Fibroblast of lung (primary cell): ENCODE results near the gene PLEKHM1. TPM values are rescaled to one million over a fixed set of nuclear protein-coding genes. Genes with fewer than 3 reads are reported as not detected.

Experiments used
- DNase-seq, 2 donors: peaks; one replicate each; pipeline versions ENCODE4 v3.0.0 to v3.0.0-alpha.2; 2010; ENCODE audit warnings: low read depth in 2 of 2
- H2AFZ ChIP-seq: 2 replicates; pipeline ENCODE4 v1.5.1; 2012; ENCODE audit warnings: low read length, control low read depth, inconsistent platforms
- H3K27ac ChIP-seq: 2 replicates; pipeline ENCODE4 v1.5.1; 2011; ENCODE audit warnings: low read length, control low read depth; ENCODE audit not compliant: insufficient read depth
- H3K27me3 ChIP-seq: 2 replicates; pipeline ENCODE4 v1.5.1; 2011; ENCODE audit warnings: mild to moderate bottlenecking, low read length; ENCODE audit not compliant: control insufficient read depth, insufficient read depth
- H3K36me3 ChIP-seq: 2 replicates; pipeline ENCODE4 v1.5.1; 2011; ENCODE audit warnings: low read length; ENCODE audit not compliant: control insufficient read depth, insufficient read depth
- H3K4me1 ChIP-seq: 2 replicates; pipeline ENCODE4 v1.5.1; 2011; ENCODE audit warnings: low read length; ENCODE audit not compliant: control insufficient read depth, insufficient read depth; ENCODE audit errors: extremely low read depth
- H3K4me2 ChIP-seq: 2 replicates; pipeline ENCODE4 v1.5.1; 2011; ENCODE audit warnings: low read length, control low read depth; ENCODE audit not compliant: insufficient read depth; ENCODE audit errors: extremely low read depth
- H3K4me3 ChIP-seq, 4 experiments: fragments of 200-600 bp in 1 of 4; sonication (generic) in 1 of 4; replicated peaks in 1 of 4; 2 replicates each; pipeline ENCODE4 v1.5.1; 2011 to 2016; ENCODE audit warnings: low read length in 4 of 4, low read depth in 3 of 4, mild to moderate bottlenecking in 3 of 4, control low read depth in 2 of 4, inconsistent platforms in 1 of 4, mixed read lengths in 1 of 4; ENCODE audit not compliant: insufficient read depth in 1 of 4; ENCODE audit errors: control extremely low read depth in 1 of 4
- H3K79me2 ChIP-seq: 2 replicates; pipeline ENCODE4 v1.5.1; 2012; ENCODE audit warnings: mild to moderate bottlenecking, low read length, inconsistent platforms; ENCODE audit not compliant: control insufficient read depth, insufficient read depth
- H3K9ac ChIP-seq: 2 replicates; pipeline ENCODE4 v1.5.1; 2011; ENCODE audit warnings: mild to moderate bottlenecking, low read length, control low read depth; ENCODE audit not compliant: insufficient read depth
- H3K9me3 ChIP-seq: 2 replicates; pipeline ENCODE4 v1.5.1; 2012; ENCODE audit warnings: low read depth, low read length; ENCODE audit not compliant: control insufficient read depth, insufficient read depth
- H4K20me1 ChIP-seq: 2 replicates; pipeline ENCODE4 v1.5.1; 2011; ENCODE audit warnings: low read length; ENCODE audit not compliant: control insufficient read depth, insufficient read depth; ENCODE audit errors: extremely low read depth
- EZH2 ChIP-seq: IDR thresholded peaks from 2 replicates; pipeline ENCODE4 v1.5.1; 2012; ENCODE audit warnings: low read length, control low read depth, mild to moderate bottlenecking; ENCODE audit errors: missing control alignments
- polyA plus RNA-seq, 2 donors: library from polyadenylated mRNA; depleted of rRNA in 1 of 2; stranded (reverse) in 1 of 2; unstranded in 1 of 2; fragments of >200 nt; gene quantifications; 2 replicates each; pipeline ENCODE4 v1.2.1, GENCODE V29; 2011 to 2012; ENCODE audit warnings: missing spikeins in 1 of 2
- total RNA-seq: library from RNA; depleted of rRNA; stranded (reverse); fragments of >200 nt; gene quantifications from 2 replicates; pipeline ENCODE4 v1.2.1, GENCODE V29; 2014
- TF ChIP-seq, protein P1 (sequence below), 2 donors: IDR thresholded peaks in 1 of 2; conservative IDR thresholded peaks in 1 of 2; 1 replicate in 1 of 2; 2 replicates in 1 of 2; pipeline ENCODE4 v1.5.1; 2011 to 2012; ENCODE audit warnings: low read length in 2 of 2, control low read depth in 1 of 2, inconsistent platforms in 1 of 2, low read depth in 1 of 2, mild to moderate bottlenecking in 1 of 2

PLEKHM1 gene
- total and polyA plus RNA-seq, 2 donors (not counting 1 experiment from before 2014, with no cell fraction given), result 15.8 to 27.9 TPM

DNA sequence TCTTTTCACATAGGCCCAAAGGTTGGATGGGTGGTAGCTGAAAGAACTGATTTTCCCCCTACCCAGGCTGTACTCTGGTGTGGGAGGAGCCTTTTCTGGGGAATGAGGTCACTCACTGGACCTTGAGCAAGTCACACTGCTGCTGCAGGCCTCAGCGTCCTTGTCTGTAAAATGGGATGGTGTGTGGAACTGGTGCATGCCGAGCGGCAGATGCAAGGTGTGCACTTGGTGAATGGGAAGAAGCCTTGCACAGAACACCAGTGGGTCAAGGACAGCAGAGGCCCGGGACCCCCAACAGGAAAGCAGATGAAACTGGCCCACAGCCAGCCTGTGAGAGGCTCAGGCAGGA is 96.0 kb downstream of the PLEKHM1 start:
- H2AFZ ChIP-seq, result no peak overlapping the region
- H3K9me3 ChIP-seq, result no peaks in the 10 kb centered on the region
- H3K4me3 ChIP-seq, result no peak overlapping the region
- H3K27me3 ChIP-seq, result peaks cover 4% of the 10 kb centered on the region
- H3K79me2 ChIP-seq, result no peaks in the 10 kb centered on the region
- peaks cover 7% of the 10 kb centered on the region for H3K4me1 ChIP-seq
- H3K36me3 ChIP-seq, result no peaks in the 10 kb centered on the region
- no peak overlapping the region for H3K4me2 ChIP-seq
- H3K9ac ChIP-seq, result no peak overlapping the region
- peak overlapping the region; percentile 51 for H3K27ac ChIP-seq
- H4K20me1 ChIP-seq, result no peaks in the 10 kb centered on the region
- DNase-seq, result no peak
- TF ChIP-seq, protein P1, sequence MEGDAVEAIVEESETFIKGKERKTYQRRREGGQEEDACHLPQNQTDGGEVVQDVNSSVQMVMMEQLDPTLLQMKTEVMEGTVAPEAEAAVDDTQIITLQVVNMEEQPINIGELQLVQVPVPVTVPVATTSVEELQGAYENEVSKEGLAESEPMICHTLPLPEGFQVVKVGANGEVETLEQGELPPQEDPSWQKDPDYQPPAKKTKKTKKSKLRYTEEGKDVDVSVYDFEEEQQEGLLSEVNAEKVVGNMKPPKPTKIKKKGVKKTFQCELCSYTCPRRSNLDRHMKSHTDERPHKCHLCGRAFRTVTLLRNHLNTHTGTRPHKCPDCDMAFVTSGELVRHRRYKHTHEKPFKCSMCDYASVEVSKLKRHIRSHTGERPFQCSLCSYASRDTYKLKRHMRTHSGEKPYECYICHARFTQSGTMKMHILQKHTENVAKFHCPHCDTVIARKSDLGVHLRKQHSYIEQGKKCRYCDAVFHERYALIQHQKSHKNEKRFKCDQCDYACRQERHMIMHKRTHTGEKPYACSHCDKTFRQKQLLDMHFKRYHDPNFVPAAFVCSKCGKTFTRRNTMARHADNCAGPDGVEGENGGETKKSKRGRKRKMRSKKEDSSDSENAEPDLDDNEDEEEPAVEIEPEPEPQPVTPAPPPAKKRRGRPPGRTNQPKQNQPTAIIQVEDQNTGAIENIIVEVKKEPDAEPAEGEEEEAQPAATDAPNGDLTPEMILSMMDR (conservative IDR thresholded peaks at IDR 0.05 in 1 of 2, IDR thresholded peaks at IDR 0.05 in 1 of 2; ENCODE audit: low read depth in 1 of 2, low read length in 2 of 2), result no peak
- TF ChIP-seq EZH2, result no peak

DNA sequence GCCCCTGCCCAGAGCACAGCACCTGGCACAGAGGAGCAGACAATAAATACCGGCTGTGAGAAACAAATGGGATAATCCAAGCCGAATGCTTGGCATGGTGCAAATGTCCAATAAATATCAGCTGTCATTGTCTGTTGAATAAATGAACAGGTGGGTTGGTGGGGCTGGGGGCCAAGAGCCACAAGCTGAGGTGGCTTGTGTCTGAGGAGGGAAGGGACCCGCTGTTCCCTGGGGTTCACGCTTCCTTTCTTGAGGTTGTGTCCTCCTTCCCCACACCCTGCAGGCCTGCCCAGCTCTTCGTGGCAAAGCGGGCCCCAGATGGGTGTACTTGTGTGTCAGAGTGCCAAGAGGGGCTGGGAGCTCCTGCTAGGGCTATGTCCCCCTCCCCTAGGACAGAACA is 96.4 kb downstream of the PLEKHM1 start:
- Histone ChIP-seq H4K20me1 (no peaks in the 10 kb centered on the region), H3K36me3 (no peaks in the 10 kb centered on the region), H3K4me3 (no peak overlapping the region), H3K4me2 (no peak overlapping the region), H3K4me1 (peaks cover 7% of the 10 kb centered on the region), H3K9me3 (no peaks in the 10 kb centered on the region), H3K27me3 (peaks cover 5% of the 10 kb centered on the region), H2AFZ (no peak overlapping the region), H3K27ac (no peak overlapping the region), H3K79me2 (no peaks in the 10 kb centered on the region), H3K9ac (no peak overlapping the region)
- no peak for DNase-seq
- no peak for TF ChIP-seq EZH2
- TF ChIP-seq, protein P1 (conservative IDR thresholded peaks at IDR 0.05 in 1 of 2, IDR thresholded peaks at IDR 0.05 in 1 of 2; ENCODE audit: low read depth in 1 of 2, low read length in 2 of 2), result no peak

DNA sequence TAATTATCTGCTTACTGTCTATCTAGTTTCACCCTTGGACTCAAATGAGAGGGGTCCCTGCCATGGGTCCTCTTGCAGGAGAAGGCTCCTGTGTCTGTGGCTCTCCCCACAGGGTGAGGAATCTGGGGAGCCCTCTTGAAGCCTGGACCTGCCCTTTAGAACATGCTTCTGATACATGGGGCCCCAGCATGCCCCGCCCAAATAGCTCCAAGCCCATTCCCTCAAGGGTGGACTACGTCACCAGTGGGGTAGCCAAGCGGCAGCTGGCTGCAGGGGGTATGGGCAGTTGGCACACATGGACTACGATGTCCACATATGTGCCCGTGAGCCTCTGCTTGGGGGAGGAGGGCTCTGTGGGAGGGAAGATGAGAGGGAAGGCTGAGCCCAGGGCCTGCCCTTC is 97.1 kb downstream of the PLEKHM1 start:
- DNase-seq, result no peak
- Histone ChIP-seq H4K20me1 (no peaks in the 10 kb centered on the region), H3K9ac (no peak overlapping the region), H3K4me2 (no peak overlapping the region), H3K4me1 (peaks cover 7% of the 10 kb centered on the region), H3K4me3 (no peak overlapping the region), H3K36me3 (no peaks in the 10 kb centered on the region), H2AFZ (no peak overlapping the region), H3K79me2 (no peaks in the 10 kb centered on the region), H3K27ac (no peak overlapping the region), H3K27me3 (peaks cover 5% of the 10 kb centered on the region), H3K9me3 (no peaks in the 10 kb centered on the region)
- TF ChIP-seq, protein P1 (conservative IDR thresholded peaks at IDR 0.05 in 1 of 2, IDR thresholded peaks at IDR 0.05 in 1 of 2; ENCODE audit: low read depth in 1 of 2, low read length in 2 of 2), result no peak
- no peak for TF ChIP-seq EZH2
